GM19372 (cell line): ENCODE measurements around the gene EXOC7.
"Not testable (repeated sequence)": the region's sequence is repeated elsewhere in the genome, so short reads cannot be mapped to it uniquely, and the experiment has no call there.

ENCODE experiments used
- ATAC-seq: cut with Tn5 transposase; IDR thresholded peaks from one replicate; pipeline ENCODE4 v1.9.1; 2021; ENCODE audit warnings: mild to moderate bottlenecking, low read depth, moderate library complexity; ENCODE audit not compliant: unreplicated experiment

The EXOC7 gene

GRCh38 chr17:76076765-76077583 lies 26.6 kb downstream of the EXOC7 start:
- ATAC-seq = no peak

GRCh38 chr17:76076146-76076764 lies 27.3 kb downstream of the EXOC7 start:
- ATAC-seq = no peak

GRCh38 chr17:76075364-76076145 lies 28.0 kb downstream of the EXOC7 start:
- ATAC-seq = no peak

- ATAC-seq = no peak
Measured at GRCh38 chr17:76074390-76075363, 28.9 kb downstream of the EXOC7 start, which contains the start of gene GALR2. TSS of gene GALR2 (plus strand) at chr17:76074781. CDS start at chr17:76074884, 103 bp downstream.

GRCh38 chr17:76072148-76072858 lies 31.3 kb downstream of the EXOC7 start, which contains the start of gene SRP68:
TSS of gene SRP68 (minus strand) at chr17:76072517. CDS start at chr17:76072491, 26 bp downstream.
- peak; percentile 81 for ATAC-seq

GRCh38 chr17:76071531-76072147 lies 31.9 kb downstream of the EXOC7 start:
- no peak for ATAC-seq

- no peak for ATAC-seq
Measured at GRCh38 chr17:76065775-76066174, 37.8 kb downstream of the EXOC7 start.

GRCh38 chr17:76063875-76064546 lies 39.6 kb downstream of the EXOC7 start:
- ATAC-seq = no peak

GRCh38 chr17:76058264-76058663 lies 45.3 kb downstream of the EXOC7 start:
- not testable (repeated sequence) for ATAC-seq

GRCh38 chr17:76056882-76057281 lies 46.7 kb downstream of the EXOC7 start:
- ATAC-seq = no peak

- no peak for ATAC-seq
Measured at GRCh38 chr17:76054112-76054476, 49.5 kb downstream of the EXOC7 start.

- ATAC-seq = no peak
Measured at GRCh38 chr17:76053246-76054111, 50.1 kb downstream of the EXOC7 start.

GRCh38 chr17:76051561-76051960 lies 52.0 kb downstream of the EXOC7 start:
- ATAC-seq = no peak

GRCh38 chr17:76050538-76051467 lies 52.8 kb downstream of the EXOC7 start:
- ATAC-seq = no peak

- ATAC-seq = no peak
Measured at GRCh38 chr17:76049836-76050537, 53.6 kb downstream of the EXOC7 start.

- no peak for ATAC-seq
Measured at GRCh38 chr17:76049239-76049638, 54.3 kb downstream of the EXOC7 start.
